HL-60 (cell line): ENCODE measurements around the gene HIP1.

Experiments used
- SPI1 ChIP-seq: IDR thresholded peaks from 2 replicates; pipeline ENCODE4 v1.6.1; 2012; ENCODE audit warnings: low read depth, mild to moderate bottlenecking, borderline replicate concordance
- TF ChIP-seq, protein P1 (sequence below): IDR thresholded peaks from one replicate; pipeline ENCODE4 v1.5.1; 2011; ENCODE audit warnings: low read length, control low read depth, inconsistent platforms; ENCODE audit not compliant: insufficient read depth

DNA sequence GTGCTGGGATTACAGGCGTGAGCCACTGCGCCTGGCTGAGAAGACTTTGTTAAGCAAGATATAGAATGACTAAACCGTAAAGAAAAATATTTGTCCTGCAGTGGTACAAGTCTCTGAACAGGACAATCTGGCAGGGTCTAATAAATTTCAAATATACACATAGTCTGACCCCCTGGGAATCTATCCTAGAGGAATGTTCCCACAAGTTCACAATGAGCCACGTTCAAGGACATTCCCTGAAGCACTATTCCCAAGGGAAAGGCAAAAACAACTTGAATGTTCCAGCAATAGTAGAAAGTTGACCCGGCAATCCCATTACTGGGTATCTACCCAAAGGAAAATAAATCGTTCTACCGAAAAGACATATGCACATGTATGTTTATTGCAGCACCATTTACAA, 82.0 kb downstream of the HIP1 start:
- TF ChIP-seq, protein P1, sequence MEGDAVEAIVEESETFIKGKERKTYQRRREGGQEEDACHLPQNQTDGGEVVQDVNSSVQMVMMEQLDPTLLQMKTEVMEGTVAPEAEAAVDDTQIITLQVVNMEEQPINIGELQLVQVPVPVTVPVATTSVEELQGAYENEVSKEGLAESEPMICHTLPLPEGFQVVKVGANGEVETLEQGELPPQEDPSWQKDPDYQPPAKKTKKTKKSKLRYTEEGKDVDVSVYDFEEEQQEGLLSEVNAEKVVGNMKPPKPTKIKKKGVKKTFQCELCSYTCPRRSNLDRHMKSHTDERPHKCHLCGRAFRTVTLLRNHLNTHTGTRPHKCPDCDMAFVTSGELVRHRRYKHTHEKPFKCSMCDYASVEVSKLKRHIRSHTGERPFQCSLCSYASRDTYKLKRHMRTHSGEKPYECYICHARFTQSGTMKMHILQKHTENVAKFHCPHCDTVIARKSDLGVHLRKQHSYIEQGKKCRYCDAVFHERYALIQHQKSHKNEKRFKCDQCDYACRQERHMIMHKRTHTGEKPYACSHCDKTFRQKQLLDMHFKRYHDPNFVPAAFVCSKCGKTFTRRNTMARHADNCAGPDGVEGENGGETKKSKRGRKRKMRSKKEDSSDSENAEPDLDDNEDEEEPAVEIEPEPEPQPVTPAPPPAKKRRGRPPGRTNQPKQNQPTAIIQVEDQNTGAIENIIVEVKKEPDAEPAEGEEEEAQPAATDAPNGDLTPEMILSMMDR: no peak
- TF ChIP-seq SPI1: no peak
